NCI-H2107 treated with DMSO at 0.1 percent for 48 hours (cell line): Measurements from ENCODE around the gene TERF2IP.

Source experiments
- DNase-seq: peaks from one replicate; lab custom pipeline; 2025; ENCODE audit not compliant: unreplicated experiment; lab: John Stamatoyannopoulos, UW

The TERF2IP gene

GRCh38 chr16:75635036-75635435 is 12.5 kb upstream of the TERF2IP start:
- DNase-seq: no peak

GRCh38 chr16:75640598-75640997 is 7.0 kb upstream of the TERF2IP start:
- DNase-seq: no peak

DNA sequence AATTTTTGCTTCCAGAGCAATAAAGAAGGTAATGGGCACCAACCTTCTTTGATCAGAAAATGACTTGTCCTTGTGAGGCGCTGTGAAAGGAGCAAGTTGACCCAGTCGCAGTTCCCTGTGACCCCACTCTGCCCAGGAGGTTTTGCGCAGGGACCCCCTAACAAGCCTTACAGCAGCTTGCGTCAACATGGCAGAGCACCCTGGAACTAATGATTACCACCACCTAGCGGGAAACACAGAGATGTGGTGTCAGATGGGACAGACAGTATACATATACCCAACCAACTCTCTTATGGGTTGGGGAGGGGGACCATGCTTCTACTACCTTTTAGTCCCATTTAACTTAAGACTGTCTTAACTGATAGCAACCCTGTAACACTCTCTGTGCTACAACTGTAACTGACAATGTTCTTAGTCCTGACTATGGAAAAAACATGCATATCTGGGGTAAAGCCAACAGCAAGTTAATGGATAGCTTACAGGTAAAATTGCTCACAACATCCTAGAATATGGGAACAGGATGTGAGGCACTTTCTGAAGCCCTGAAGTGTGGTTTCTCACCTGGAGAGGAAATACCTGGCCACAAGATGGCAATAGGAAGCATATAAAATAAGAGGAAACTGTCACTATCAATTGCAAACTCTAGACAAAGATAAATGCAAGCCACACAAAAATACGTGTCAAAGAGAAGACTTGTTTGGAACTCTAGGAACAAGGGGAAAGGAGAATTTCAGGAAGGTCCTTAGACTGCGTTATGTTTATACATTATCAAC is 3.1 kb upstream of the TERF2IP start:
- no peak for DNase-seq

GRCh38 chr16:75647112-75647491 is 471 bp upstream of the TERF2IP start:
- no peak for DNase-seq

GRCh38 chr16:75648265-75649076 is 898 bp downstream of the TERF2IP start:
- DNase-seq: peak; percentile 59

DNA sequence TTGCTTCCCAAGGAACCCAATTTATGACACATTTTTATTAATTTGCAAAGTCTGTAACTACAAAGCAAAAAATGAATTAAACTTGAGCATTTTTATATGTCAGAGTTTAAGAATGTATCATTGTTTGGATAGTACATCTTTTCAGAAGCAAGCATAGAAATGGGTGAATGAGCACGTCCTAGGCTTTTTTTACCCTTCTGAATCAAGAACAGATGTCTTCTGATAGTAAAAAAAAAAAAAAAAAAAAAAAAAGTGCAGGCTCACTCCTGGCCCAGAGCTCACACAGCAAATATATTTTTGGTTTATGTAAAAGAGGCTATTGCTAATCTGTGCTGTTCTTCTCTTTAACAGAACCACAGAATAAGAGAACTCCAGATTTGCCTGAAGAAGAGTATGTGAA is 6.3 kb downstream of the TERF2IP start:
- no peak for DNase-seq

GRCh38 chr16:75658175-75658574 is 10.6 kb downstream of the TERF2IP start:
- no peak for DNase-seq

DNA sequence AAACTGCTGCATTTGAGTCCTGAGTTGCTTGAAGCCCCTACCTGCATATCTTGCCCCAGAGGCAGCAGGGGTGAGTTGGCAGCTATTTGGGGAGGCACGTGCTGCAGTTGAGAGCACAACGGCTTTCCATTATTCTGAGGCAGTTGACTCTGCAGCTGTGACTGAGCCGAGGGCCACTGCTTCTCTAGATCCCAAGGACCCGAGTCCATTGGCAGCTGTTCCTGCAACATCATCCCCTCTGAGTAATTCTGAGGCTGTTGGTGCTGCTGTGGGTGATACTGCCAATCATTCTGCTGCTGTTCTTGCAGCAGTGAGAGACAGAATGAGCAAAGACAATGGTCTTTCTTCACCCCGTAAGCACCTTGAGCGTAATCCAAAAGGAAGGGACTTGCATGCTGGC is 12.7 kb downstream of the TERF2IP start:
- no peak for DNase-seq

DNA sequence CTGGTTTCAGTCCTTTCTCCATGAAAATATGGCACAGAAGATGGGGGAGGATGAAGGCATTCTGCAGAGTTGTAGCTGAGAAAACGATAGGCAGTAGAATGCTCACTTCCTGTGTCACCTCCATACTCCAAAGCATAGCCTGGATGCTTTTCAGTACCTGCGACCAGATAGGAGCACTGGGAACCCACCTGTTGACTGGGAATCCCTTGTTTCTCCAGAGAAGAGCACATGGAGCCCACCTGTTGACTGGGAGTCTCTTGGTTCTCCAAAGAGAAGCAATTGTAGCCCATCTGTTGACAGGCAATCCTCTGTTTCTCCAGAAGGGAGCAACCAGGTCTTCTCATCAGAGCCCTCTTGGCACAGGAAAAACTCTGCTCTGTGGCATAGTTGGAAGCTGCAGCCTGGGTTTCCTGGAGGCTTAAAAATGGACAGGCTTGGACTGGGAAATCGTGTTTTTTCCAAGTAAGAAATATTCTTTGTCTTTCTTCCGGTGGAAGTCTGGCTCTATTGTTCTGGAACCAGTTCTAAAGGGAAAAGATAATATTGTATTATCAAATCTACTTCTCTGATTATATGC is 13.2 kb downstream of the TERF2IP start:
- no peak for DNase-seq

DNA sequence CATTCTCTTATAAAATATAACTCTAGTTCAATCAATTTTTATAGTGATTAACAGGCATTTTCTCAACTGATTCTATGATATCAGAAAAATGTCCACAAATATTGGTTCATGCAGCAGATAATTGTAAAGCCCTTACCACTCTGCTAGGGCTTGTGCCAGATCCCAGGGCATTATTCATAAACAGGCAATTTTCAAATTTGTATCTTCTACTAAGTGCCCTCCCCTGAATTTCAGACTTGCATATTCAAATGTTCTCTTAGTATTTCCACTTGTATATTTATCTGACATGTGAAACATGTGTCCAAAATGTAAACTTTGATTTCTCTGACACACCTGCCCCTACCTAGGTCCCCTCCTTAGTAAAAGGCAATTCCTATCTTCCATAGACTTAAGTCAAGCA is 19.9 kb downstream of the TERF2IP start:
- DNase-seq: no peak

- DNase-seq: no peak
These were observed 29.3 kb downstream of the TERF2IP start, which contains the start of gene CPHXL2 for GRCh38 chr16:75676909-75677308. Gene CPHXL2 (minus strand): TSS chr16:75677009. CDS start chr16:75676999, 10 bp downstream.

DNA sequence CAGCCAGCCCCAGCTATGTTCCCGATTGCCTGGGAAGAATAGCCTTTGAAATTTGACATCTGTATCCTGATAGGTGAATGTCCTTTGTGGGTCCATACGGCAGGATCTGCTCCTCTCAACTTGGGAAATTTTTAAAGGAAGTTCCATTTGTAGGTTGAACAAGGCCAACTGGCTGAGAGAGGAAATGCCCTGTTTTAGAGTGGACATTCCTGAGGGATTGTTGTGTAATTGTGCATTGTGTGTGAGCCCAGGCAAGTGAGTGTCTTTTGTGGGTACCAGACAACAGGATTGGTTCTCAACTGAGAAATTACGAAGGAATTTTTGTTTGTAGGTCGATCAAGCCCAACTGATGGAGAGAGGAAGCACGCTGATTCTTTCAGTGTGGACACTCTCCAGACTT is 31.8 kb downstream of the TERF2IP start:
- DNase-seq: no peak

GRCh38 chr16:75682308-75682707 is 34.7 kb downstream of the TERF2IP start:
- no peak for DNase-seq

DNA sequence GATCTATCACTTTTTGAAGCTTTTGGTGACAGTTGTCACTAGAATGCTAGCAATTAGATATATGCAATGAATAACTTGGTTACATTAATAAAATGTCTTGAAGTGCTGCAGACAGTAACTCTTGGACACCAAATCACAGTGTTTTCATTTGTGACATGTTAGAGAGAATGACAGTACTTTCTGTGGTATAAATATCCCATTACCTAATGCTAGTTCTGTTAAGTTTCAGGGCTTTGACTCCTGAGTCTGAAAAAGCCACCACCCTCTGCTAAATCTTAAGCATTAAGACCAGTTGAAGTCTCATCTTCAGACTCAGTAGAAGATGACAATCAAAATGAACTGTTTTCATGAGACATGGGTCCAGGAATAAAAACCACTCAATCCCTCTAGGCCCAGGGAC is 39.8 kb downstream of the TERF2IP start:
- no peak for DNase-seq

DNA sequence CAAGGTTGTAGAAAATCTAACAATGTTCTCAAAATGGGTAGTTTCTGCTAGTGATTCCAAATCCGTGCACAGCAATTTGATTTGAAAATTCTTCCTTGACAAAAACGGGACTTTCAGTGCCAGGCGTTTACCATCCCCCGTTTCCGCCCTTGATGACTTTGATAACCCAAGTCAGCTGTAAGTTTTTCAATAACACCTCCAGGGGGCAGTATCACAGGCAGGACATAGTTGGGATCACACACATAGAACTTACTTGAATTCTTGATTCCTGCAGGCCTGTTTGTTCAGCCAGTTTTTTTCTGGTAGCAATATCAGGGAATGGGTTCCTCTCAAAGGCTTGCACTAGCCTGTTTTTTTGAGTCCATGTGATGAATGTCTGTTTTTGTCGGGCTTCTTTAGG is 48.1 kb downstream of the TERF2IP start:
- no peak for DNase-seq

DNA sequence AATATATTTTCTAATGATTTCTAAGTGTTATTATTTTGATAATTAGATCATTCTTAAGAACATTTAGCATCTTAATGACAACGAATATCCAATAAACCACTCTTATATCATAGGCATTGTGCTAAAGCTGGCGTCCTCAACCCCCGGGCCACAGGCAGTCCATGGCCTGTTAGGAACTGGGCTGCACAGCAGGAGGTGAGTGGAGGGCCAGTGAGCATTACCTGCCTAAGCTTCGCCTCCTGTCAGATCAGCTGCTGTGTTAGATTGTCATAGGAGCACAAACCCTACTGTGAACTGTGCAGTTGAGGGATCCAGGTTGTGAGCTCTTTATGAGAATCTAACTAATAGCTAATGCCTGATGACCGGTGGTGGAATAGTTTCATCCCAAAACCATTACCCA is 50.0 kb downstream of the TERF2IP start:
- no peak for DNase-seq

DNA sequence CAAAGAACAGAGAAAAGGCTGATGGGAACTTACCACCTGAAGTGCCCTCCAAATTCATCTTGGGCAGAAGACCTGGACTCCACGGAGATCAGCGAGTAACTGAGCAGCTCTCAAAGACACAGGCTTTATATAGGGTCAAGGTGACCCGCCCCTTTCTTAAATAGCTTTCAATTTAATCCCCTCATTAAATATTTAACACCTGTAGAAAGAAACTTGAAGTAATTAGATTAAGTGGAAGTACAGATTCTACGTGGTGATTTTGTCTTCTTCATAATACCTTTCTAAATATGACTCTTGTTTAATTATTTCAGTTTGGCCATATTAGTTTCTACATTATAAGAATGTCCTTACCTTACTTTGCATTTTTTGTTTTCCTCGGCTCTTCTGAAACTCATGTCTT is 53.8 kb downstream of the TERF2IP start, which contains the start of gene DUXB:
DUXB (minus strand) TSS at position 101 of the 400 bp plus-strand sequence; CDS start at position 58, 43 bp downstream.
- no peak for DNase-seq

DNA sequence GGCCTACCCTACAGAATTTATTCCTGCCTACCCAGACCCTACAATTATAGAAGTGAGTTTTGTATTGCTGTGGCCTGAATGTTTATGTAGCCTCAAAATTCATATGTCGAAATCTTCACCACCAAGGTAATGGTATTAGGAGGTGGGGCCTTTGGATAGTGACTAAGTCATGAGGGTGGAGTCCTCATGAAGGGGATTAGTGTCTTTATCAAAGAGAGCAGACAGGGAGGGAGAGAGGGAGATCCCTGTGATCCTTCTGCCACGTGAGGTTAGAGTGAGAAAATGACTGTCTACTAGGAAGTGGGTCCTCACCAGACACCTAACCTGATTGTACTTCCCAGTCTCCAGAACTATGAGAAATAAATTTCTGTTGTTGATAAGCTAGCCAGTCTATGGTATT is 54.7 kb downstream of the TERF2IP start:
- no peak for DNase-seq

GRCh38 chr16:75703306-75703705 is 55.7 kb downstream of the TERF2IP start:
- DNase-seq: no peak
